GM12872 (cell line): Measurements from ENCODE around the gene SLC1A3.

ENCODE experiments used
- TF ChIP-seq, protein P1 (sequence below): IDR thresholded peaks from 3 replicates; pipeline ENCODE4 v1.5.1; 2011; ENCODE audit warnings: low read depth, mild to moderate bottlenecking, low read length, moderate library complexity; ENCODE audit not compliant: insufficient read depth

Gene SLC1A3

DNA sequence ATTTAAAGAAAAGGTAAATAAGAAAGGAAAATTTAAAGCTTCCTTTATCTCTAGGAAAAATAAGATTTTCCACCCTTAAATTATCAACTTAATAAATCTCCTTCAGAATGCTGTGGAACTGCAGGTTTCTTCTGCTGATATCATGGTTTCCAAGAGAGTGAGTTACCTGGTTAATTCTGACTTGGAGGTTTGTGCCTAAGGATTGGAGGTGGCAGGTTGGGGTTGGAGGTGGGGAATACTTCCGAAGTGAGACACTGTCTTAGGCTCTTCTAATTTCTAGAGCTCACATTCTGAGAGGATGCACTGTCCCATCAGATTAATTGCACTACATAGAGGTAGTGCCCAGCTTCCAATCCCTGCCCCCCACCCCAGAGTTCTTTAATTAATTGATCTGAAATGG, 31.1 kb downstream of the SLC1A3 start:
- TF ChIP-seq, protein P1, sequence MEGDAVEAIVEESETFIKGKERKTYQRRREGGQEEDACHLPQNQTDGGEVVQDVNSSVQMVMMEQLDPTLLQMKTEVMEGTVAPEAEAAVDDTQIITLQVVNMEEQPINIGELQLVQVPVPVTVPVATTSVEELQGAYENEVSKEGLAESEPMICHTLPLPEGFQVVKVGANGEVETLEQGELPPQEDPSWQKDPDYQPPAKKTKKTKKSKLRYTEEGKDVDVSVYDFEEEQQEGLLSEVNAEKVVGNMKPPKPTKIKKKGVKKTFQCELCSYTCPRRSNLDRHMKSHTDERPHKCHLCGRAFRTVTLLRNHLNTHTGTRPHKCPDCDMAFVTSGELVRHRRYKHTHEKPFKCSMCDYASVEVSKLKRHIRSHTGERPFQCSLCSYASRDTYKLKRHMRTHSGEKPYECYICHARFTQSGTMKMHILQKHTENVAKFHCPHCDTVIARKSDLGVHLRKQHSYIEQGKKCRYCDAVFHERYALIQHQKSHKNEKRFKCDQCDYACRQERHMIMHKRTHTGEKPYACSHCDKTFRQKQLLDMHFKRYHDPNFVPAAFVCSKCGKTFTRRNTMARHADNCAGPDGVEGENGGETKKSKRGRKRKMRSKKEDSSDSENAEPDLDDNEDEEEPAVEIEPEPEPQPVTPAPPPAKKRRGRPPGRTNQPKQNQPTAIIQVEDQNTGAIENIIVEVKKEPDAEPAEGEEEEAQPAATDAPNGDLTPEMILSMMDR, result no peak

GRCh38 chr5:36638056-36638455, 31.6 kb downstream of the SLC1A3 start:
- TF ChIP-seq, protein P1, result no peak

DNA sequence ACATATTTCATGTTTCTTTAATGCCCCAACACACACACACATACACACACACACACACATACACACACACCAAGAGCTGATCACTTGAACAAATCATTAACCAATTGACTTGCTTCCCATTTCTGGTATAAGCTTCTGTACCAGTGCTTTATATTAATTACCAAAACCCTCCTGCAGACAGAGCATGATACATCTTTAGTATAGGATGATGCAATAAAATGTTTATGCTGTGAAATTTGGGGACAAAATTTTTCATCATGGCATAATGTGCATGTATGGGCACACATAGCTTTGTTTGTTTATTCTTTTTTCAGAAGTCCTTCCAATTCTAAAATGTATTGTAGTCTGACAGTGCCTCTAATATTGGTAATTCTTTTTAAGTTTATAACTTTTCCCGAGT, 34.5 kb downstream of the SLC1A3 start:
- TF ChIP-seq, protein P1, result no peak

- TF ChIP-seq, protein P1, result no peak
Measured at GRCh38 chr5:36641431-36641830, 35.0 kb downstream of the SLC1A3 start.

DNA sequence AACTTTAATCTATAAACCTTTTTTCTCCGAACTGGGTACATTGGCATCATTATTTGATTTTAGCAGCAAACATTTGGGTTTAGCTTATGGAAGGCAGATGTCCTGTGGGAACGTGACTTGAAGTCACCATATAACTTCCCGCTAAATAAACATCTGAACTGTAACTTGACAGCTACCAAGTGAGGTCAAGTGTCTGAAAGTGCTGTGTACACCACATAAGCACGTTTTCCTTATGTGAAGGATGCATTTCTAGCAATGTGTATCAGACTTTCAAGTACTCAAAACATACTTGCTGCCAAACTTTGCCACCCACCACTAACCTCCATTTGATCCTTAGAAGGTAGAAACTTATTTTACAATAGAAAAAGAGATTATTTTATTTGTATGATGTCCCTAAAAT, 35.7 kb downstream of the SLC1A3 start:
- TF ChIP-seq, protein P1, result no peak

- TF ChIP-seq, protein P1, result no peak
Measured at GRCh38 chr5:36643162-36643561, 36.8 kb downstream of the SLC1A3 start.

- TF ChIP-seq, protein P1, result no peak
Measured at GRCh38 chr5:36644727-36645126, 38.3 kb downstream of the SLC1A3 start.

DNA sequence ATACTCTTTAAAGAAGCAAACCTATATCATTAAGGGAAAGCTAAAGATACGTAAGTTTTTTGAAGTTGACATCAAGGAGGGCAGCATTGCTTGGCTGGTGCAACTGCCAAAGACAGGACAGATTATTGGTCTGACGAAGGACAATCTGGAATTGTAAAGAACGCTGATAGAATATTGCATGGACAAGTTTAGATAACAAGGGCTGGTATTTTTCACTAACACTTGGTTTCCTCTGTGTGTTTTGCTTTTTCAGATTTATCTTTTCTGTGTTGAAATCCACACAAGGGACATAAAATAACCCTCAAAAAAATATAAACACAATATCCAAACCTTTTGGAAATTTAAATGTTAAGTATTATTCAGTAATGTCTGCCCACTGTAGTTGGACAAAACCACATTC, 39.7 kb downstream of the SLC1A3 start:
- TF ChIP-seq, protein P1, result no peak
